ENCODE measurements around the gene EFCAB14. TPM values are rescaled to one million over a fixed set of nuclear protein-coding genes. Genes with fewer than 3 reads are reported as not detected.
A peak's percentile ranks its signal among the peaks of the same experiment; 100 is the strongest.

EFCAB14 gene
- total RNA-seq (2013; cell fraction: nucleolus; rRNA removed) = 57.2 and 69.3 TPM in 2 replicates
- 44.8 and 54.1 TPM in 2 replicates for total RNA-seq (2014; rRNA removed)
- 46.1 and 51.1 TPM in 2 replicates for total RNA-seq (2014; rRNA removed; fragmentation: Illumina TruSeq; extraction: Trizol)
- 42.3 and 46.3 TPM in 2 replicates for total RNA-seq (2021)
- 28.0 TPM for polyA plus RNA-seq (2011; ENCODE audit: low read depth)
- polyA plus RNA-seq (2011; rRNA removed) = 66.0 and 78.8 TPM in 2 replicates
- polyA plus RNA-seq (2011; cell fraction: cytosol; rRNA removed) = 32.3 and 37.9 TPM in 2 replicates
- polyA plus RNA-seq (2011; cell fraction: nucleus; rRNA removed) = 45.5 and 58.7 TPM in 2 replicates
- 27.1 and 28.6 TPM in 2 replicates for polyA plus RNA-seq (2012)
- 58.2 and 67.5 TPM in 2 replicates for polyA plus RNA-seq (2014; fragmentation: Illumina TruSeq; extraction: Trizol)
- 10 to 100 TPM in 1 of 2 experiments, 1 to 10 TPM in 1; 7.8 to 12.7 TPM for polyA plus RNA-seq (2014; fragmentation: Nextera tagmentation; extraction: Ambion mirVana)
- polyA plus RNA-seq (2014; rRNA removed) = 25.0 and 31.5 TPM in 2 replicates
- 10 to 100 TPM; 36.8 to 40.9 TPM for polyA plus RNA-seq (2016; fragmentation: Nextera tagmentation; extraction: Ambion mirVana)
- 55.6 and 62.6 TPM in 2 replicates for polyA minus RNA-seq (2011; rRNA and poly(A)+ RNA removed)
- polyA minus RNA-seq (2011; cell fraction: cytosol; rRNA and poly(A)+ RNA removed) = 27.9 and 30.1 TPM in 2 replicates
- 23.5 and 32.1 TPM in 2 replicates for polyA minus RNA-seq (2011; cell fraction: nucleus; rRNA and poly(A)+ RNA removed)
- percentile 89 among the genes with signal in this experiment for Bru-seq, nascent RNA
- percentile 94 among the genes with signal in this experiment for BruChase-seq, experiment 1, labeled RNA remaining after a 6-hour chase
- percentile 89 among the genes with signal in this experiment for BruChase-seq, experiment 2, labeled RNA remaining after a 2-hour chase
- long read RNA-seq, experiment 1, full-length matches to known transcripts = 8 of 17 reads
- long read RNA-seq, experiment 1, partial matches to known transcripts = 3 of 17 reads
- long read RNA-seq, experiment 1, other reads (novel, unspliced or antisense) = 6 of 17 reads
- long read RNA-seq, experiment 2, full-length matches to known transcripts = 10 of 45 reads
- long read RNA-seq, experiment 2, partial matches to known transcripts = 4 of 45 reads
- long read RNA-seq, experiment 2, other reads (novel, unspliced or antisense) = 31 of 45 reads

- FAIRE-seq (peak; percentile 59), ATAC-seq (peak; percentile 99), DNase-seq (ENCODE audit: low read depth, low spot score) (peak; percentile 91)
- peaks cover 13% of the 10 kb centered on the region for H3K4me1 ChIP-seq (ENCODE audit: control insufficient read depth, insufficient read depth, low read length)
- BruUV-seq (replicated peaks) = no TSS peak
- peaks cover 2 to 7% of the 10 kb centered on the region in 2 experiments; a peak in 1 of 4 replicates for H3K36me3 ChIP-seq (ENCODE audit: control insufficient read depth in 2 of 2, insufficient read depth in 2 of 2, low read length in 1 of 2)
- H4K20me1 ChIP-seq (ENCODE audit: control insufficient read depth, insufficient read depth) = no peaks in the 10 kb centered on the region; the same call in 1 of the 2 replicates
- in situ Hi-C loops (cut with MboI) = no loop called here
- ChIA-PET SMC1A (ENCODE audit: uncharacterized antibody, unreplicated experiment) (interaction anchor here (1.0 to 4.2 kb wide), 5 partner anchors 9 to 115 kb away, joined by 3 to 12 read pairs (median 5); partner anchors contain the start of genes ATPAF1, MKNK1 and MOB3C), RAD21 (ENCODE audit: unreplicated experiment) (interaction anchor here (0.6 to 2.2 kb wide), 7 partner anchors 97 to 646 kb away, joined by 3 to 7 read pairs (median 4); partner anchors contain the start of genes MKNK1 and MOB3C), CTCF (interaction anchor here (1.3 to 1.8 kb wide), 3 partner anchors 13 to 105 kb away, joined by 3 to 4 read pairs (median 3); no protein-coding TSS in a partner anchor), POLR2A (interaction anchor here (1.2 to 1.5 kb wide), 3 partner anchors 102 to 115 kb away, joined by 3 to 5 read pairs (median 4); partner anchors contain the start of genes MKNK1 and MOB3C)
- peaks cover 25% of the 10 kb centered on the region for H3K79me2 ChIP-seq (ENCODE audit: control insufficient read depth, insufficient read depth, low read length)
- peak within 1 kb of the TSS; percentile 75 for H3K9ac ChIP-seq (ENCODE audit: control insufficient read depth, insufficient read depth, low read length)
- peak within 1 kb of the TSS; percentile 88 for H2AFZ ChIP-seq (ENCODE audit: control insufficient read depth, low read depth, low read length)
- no peaks in the 10 kb centered on the region for H3K9me3 ChIP-seq (replicated peaks; ENCODE audit: control insufficient read depth, insufficient read depth, low read length)
- intact Hi-C loops (cut with micrococcal nuclease; ENCODE audit: unreplicated experiment) = loop anchor here (2.0 to 5.0 kb wide), 2 partner anchors 50 to 102 kb away; partner anchors contain the start of genes ATPAF1 and MOB3C
- H3K27ac ChIP-seq (ENCODE audit: control insufficient read depth, insufficient read depth) = peak within 1 kb of the TSS; percentile 87
- WGBS (ENCODE audit: insufficient coverage, insufficient replicate concordance, low lambda C conversion rate, missing lambda C conversion rate) = under 1% methylated on average over 77 of the region's 85 CpGs
- peak within 1 kb of the TSS; percentile 83 for H3K4me3 ChIP-seq
- no peaks in the 10 kb centered on the region; a peak in 1 of 4 replicates for H3K27me3 ChIP-seq (replicated peaks in 1 of 2; ENCODE audit: control insufficient read depth in 2 of 2, insufficient read depth in 2 of 2, low read length in 1 of 2)
- peak within 1 kb of the TSS; percentile 94 for H3K4me2 ChIP-seq (ENCODE audit: control insufficient read depth, insufficient read depth)
- TF ChIP-seq SP1 (IDR thresholded peaks at IDR 0.05; ENCODE audit: low read depth, low read length) (peak; percentile 95), YY1 (IDR thresholded peaks at IDR 0.05; ENCODE audit: low read depth, low read length) (peak; percentile 73), RAD51 (IDR thresholded peaks at IDR 0.05) (no peak), ATF7 (IDR thresholded peaks at IDR 0.05; ENCODE audit: low read depth) (peak; percentile 95), SMAD5 (IDR thresholded peaks at IDR 0.05; ENCODE audit: low read depth) (0 out of 2 replicates have a peak, but pooled peaks have one; percentile 39), ELK1 (IDR thresholded peaks at IDR 0.05; ENCODE audit: low read depth, low read length) (peak; percentile 57; the same call in 1 of the 2 replicates), CHD4 (IDR thresholded peaks at IDR 0.05) (no peak), BCLAF1 (IDR thresholded peaks at IDR 0.05) (no peak), WRNIP1 (IDR thresholded peaks at IDR 0.05; ENCODE audit: borderline replicate concordance, low read depth, low read length) (no peak), SMARCA5 (IDR thresholded peaks at IDR 0.05) (peak; percentile 63; the same call in 1 of the 2 replicates), DPF2 (IDR thresholded peaks at IDR 0.05) (peak; percentile 73), NFIC (IDR thresholded peaks at IDR 0.05; ENCODE audit: low read depth, low read length) (no peak)
Observed at GRCh38 chr1:46718727-46719622, at the start of gene EFCAB14. Gene EFCAB14, minus strand, starts transcription at chr1:46719114. Its CDS starts 1,027 bp downstream, at chr1:46718087.
